HG03565 (cell line): ENCODE measurements around the gene NOL4L.

Experiments used
- ATAC-seq: cut with Tn5 transposase; IDR thresholded peaks from one replicate; pipeline ENCODE4 v1.9.1; 2021; ENCODE audit warnings: mild to moderate bottlenecking, moderate library complexity; ENCODE audit not compliant: unreplicated experiment

The NOL4L gene

GRCh38 chr20:32448306-32449056 lies 136.7 kb downstream of the NOL4L start:
- ATAC-seq, result no peak

GRCh38 chr20:32447136-32448027 lies 137.8 kb downstream of the NOL4L start:
- no peak for ATAC-seq

GRCh38 chr20:32446301-32447100 lies 138.6 kb downstream of the NOL4L start:
- no peak for ATAC-seq

- ATAC-seq, result no peak
These were observed 139.4 kb downstream of the NOL4L start for GRCh38 chr20:32445539-32446273.

GRCh38 chr20:32444474-32445220 lies 140.5 kb downstream of the NOL4L start:
- no peak for ATAC-seq

GRCh38 chr20:32443386-32443974 lies 141.7 kb downstream of the NOL4L start:
- ATAC-seq, result no peak

GRCh38 chr20:32442630-32443373 lies 142.3 kb downstream of the NOL4L start:
- ATAC-seq, result no peak

GRCh38 chr20:32441638-32442037 lies 143.5 kb downstream of the NOL4L start:
- ATAC-seq, result no peak

- no peak for ATAC-seq
These were observed 144.4 kb downstream of the NOL4L start for GRCh38 chr20:32440758-32441078.

- ATAC-seq, result no peak
These were observed 144.9 kb downstream of the NOL4L start for GRCh38 chr20:32440069-32440757.

GRCh38 chr20:32439132-32439829 lies 145.9 kb downstream of the NOL4L start:
- no peak for ATAC-seq

- ATAC-seq, result no peak
These were observed 146.7 kb downstream of the NOL4L start for GRCh38 chr20:32438331-32438858.

GRCh38 chr20:32437391-32438074 lies 147.6 kb downstream of the NOL4L start:
- no peak for ATAC-seq

- no peak for ATAC-seq
These were observed 148.2 kb downstream of the NOL4L start for GRCh38 chr20:32436968-32437367.

- ATAC-seq, result no peak
These were observed 148.8 kb downstream of the NOL4L start for GRCh38 chr20:32436142-32436861.

GRCh38 chr20:32435449-32436107 lies 149.6 kb downstream of the NOL4L start:
- no peak for ATAC-seq
